Activated CD8-positive, alpha-beta memory T cell treated with anti-CD3 and anti-CD28 coated beads for 48 hours (primary cell): ENCODE measurements around the gene ZDHHC21.
"Not testable (repeated sequence)": the region's sequence is repeated elsewhere in the genome, so short reads cannot be mapped to it uniquely, and the experiment has no call there.

Experiments used
- DNase-seq, 3 experiments: peaks; one replicate each; pipeline ENCODE4 v3.0.0-alpha.2; 2020; ENCODE audit warnings: low read depth in 2 of 3, low spot score in 2 of 3

ZDHHC21 gene

GRCh38 chr9:14686168-14686567 lies 7.1 kb downstream of the ZDHHC21 start:
- DNase-seq: no peak

- DNase-seq: not testable (repeated sequence)
Measured at GRCh38 chr9:14682616-14683015, 10.6 kb downstream of the ZDHHC21 start.

GRCh38 chr9:14678776-14679175 lies 14.5 kb downstream of the ZDHHC21 start:
- DNase-seq: no peak

- no peak for DNase-seq
Measured at GRCh38 chr9:14677872-14678271, 15.4 kb downstream of the ZDHHC21 start.

- DNase-seq: no peak
Measured at GRCh38 chr9:14677396-14677795, 15.8 kb downstream of the ZDHHC21 start.

DNA sequence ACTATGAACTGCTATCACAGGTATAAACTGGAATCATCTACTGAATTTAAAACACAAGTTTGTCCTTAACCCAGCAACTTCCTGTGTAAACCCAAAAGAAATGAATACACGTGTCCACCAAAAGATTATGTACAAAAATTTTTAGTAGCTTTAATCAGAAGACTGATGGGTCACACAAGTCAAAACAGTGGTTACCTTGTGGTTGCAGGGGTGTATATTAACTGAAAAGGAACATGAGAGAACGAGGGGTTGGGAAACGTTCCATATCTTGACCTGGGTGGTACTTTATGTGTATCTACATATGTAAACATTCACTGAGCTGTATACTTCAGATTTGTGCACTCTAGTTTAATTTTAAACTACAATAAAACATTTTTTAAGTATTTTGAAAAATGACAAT lies 18.6 kb downstream of the ZDHHC21 start:
- DNase-seq: no peak

- no peak for DNase-seq
Measured at GRCh38 chr9:14671377-14671776, 21.9 kb downstream of the ZDHHC21 start.

- DNase-seq: no peak
Measured at GRCh38 chr9:14670718-14671117, 22.5 kb downstream of the ZDHHC21 start.

- DNase-seq: not testable (repeated sequence)
Measured at GRCh38 chr9:14664022-14664421, 29.2 kb downstream of the ZDHHC21 start.

GRCh38 chr9:14662060-14662453 lies 31.2 kb downstream of the ZDHHC21 start:
- no peak for DNase-seq

GRCh38 chr9:14661421-14662059 lies 31.7 kb downstream of the ZDHHC21 start:
- no peak for DNase-seq

GRCh38 chr9:14660721-14661120 lies 32.5 kb downstream of the ZDHHC21 start:
- no peak for DNase-seq

GRCh38 chr9:14654932-14655331 lies 38.3 kb downstream of the ZDHHC21 start:
- DNase-seq: no peak

DNA sequence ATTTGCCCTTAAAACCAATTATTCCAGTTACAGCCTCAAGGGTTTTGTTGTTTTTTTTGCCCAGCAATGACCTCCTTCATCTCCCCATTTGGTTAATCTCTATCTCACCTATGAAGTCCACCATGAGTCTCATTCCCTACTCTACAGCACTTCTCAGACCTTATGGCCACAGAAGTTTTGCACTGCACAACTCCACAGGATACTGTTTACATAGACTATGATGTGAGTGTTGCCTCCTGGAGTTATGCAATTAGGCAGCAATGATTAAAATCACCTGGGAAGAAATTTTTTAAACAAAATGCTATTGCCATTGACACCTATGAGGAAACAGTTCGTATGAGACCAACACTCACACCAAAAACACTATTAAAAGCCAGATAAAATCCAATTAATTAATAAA lies 39.7 kb downstream of the ZDHHC21 start:
- no peak for DNase-seq

- DNase-seq: no peak
Measured at GRCh38 chr9:14652729-14653377, 40.4 kb downstream of the ZDHHC21 start.

GRCh38 chr9:14650596-14650995 lies 42.6 kb downstream of the ZDHHC21 start:
- DNase-seq: no peak

- no peak for DNase-seq
Measured at GRCh38 chr9:14645648-14646047, 47.6 kb downstream of the ZDHHC21 start.

DNA sequence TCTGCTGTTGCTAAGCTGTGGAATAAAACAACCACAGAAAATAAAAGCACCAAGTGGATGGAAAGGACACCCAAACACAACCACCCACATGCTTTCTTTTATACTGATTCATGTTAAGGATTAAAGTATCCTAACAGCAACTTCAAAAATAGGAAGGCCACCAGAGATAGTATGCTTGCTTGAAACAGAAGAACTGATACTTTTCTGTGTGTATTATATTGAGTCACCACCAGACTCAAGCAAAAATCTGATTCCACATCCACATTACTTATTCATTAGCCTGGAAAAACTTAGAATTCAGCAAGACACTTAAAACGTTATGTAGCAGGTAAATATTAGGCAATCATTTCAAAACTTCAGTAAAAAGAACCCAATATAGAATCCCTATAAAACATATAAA lies 52.3 kb downstream of the ZDHHC21 start:
- DNase-seq: no peak

DNA sequence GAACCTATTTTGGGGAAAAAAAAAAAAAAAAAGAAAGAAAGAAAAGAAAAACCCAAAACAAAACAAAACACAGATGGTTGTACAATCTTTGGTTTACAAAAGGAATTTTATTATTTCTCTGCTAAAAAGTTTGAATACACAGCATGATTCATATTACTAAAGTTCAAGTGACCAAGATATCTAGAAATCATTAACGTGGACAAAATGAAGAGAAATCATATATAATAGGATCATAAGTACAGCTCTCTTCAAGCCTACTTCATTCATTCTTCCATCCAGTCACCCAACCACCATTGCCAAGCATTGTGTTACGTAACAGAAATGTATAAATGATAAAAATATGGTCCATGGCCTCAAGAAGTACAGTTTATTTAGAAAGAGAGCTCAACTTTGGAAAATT lies 52.9 kb downstream of the ZDHHC21 start:
- no peak for DNase-seq

DNA sequence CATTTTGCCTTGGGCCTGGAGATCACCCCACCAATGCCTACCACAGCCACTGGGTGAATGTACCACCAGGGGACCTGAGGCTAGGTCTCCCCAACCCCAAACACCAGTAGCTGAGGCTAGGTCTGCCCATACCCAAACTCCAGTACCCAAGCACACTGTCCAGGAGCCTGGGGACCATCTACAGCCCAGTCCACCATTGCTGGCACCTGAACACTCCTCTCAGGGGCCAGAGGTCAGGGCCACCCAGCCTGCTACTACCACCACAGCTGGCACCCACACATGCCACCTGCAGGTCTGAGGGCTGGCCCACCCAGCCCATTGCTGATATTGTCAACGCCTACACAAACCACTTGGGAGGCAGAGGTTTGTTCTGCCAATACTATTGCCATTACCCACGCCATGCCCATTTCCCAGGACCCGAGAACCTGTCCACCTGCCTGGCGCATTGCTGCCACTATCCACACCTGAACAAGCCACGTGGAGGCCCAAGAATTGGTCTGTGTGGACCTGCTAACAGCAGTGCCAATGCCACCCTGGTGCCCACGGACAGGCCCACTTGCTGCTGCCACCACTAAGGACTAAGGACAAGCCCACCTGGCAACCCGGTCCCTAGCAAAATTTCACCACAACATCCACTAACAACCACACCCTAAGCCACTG lies 59.2 kb downstream of the ZDHHC21 start:
- no peak for DNase-seq

DNA sequence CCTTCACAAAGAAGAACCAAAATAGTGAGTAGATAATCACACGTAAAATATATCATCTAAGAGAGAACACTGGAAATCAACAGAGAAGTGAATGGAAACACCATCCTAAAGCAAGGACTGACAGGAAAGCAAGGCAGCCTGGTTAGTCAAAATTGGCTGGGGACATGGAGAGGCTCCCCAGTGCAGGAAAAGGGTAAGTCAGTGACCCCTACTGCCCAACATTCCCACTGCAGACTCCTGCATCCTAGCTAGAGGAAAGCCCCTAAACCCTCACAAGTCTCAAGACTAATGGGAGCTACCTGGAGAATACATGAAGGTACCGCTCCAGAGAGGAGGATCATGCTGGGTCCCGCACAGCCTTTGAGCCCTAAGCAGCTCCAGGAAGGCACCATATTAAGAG lies 60.1 kb downstream of the ZDHHC21 start:
- DNase-seq: no peak

DNA sequence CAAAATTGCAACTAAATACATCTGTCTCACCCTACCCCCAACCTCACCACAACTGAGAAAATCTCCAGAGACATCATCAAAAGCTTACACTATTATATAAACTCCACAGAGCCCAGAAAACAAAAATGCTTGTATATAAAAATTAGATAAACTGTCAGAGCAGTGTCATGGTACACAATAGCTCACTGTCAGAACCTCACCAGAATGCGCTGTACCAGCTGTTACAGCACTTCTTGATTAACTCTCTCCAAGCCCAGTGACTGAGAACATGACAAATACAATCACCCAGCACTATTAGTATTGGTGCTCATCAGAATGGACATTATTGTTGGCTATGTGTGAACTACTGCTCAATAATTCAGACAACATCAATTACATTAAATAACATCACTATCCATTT lies 65.7 kb downstream of the ZDHHC21 start:
- no peak for DNase-seq
